ENCODE results near the gene PITX3.

- no peak for TF ChIP-seq POLR2AphosphoS5 (IDR thresholded peaks at IDR 0.05; ENCODE audit: low read depth, low read length)
- TF ChIP-seq JUND (IDR thresholded peaks at IDR 0.05) = no peak
- no peak for TF ChIP-seq MAX (IDR thresholded peaks at IDR 0.05)
- no peak for TF ChIP-seq SIN3A (IDR thresholded peaks at IDR 0.05; ENCODE audit: low read depth)
Measured at GRCh38 chr10:102241032-102241443, 274 bp downstream of the PITX3 start.

Data from HCT116 (cell line).